GM18951 (cell line): ENCODE results near the gene LONP2.
"Not testable (repeated sequence)": the region's sequence is repeated elsewhere in the genome, so short reads cannot be mapped to it uniquely, and the experiment has no call there.

Source experiments
- POLR2A ChIP-seq: IDR thresholded peaks from 4 replicates; pipeline ENCODE4 v1.6.1; 2011; ENCODE audit warnings: mild to moderate bottlenecking; ENCODE audit not compliant: insufficient read length, insufficient read depth; ENCODE audit errors: extremely low read depth
- in situ Hi-C: fragments of 300-500 bp; cut with MboI; formaldehyde crosslinking; loops from one replicate; pipeline ENCODE4 v1.12.0; 2022; ENCODE audit warnings: low sequenced_read_pairs, mixed read lengths, inconsistent platforms; ENCODE audit not compliant: unreplicated experiment

The LONP2 gene

GRCh38 chr16:48291303-48291702, 47.2 kb downstream of the LONP2 start:
- no peak for TF ChIP-seq POLR2A
- in situ Hi-C loops = no loop called here

- in situ Hi-C loops = no loop called here
- TF ChIP-seq POLR2A = no peak
Measured at GRCh38 chr16:48291754-48292153, 47.7 kb downstream of the LONP2 start.

GRCh38 chr16:48292452-48292851, 48.4 kb downstream of the LONP2 start:
- TF ChIP-seq POLR2A = no peak
- in situ Hi-C loops = no loop called here

GRCh38 chr16:48294724-48295123, 50.6 kb downstream of the LONP2 start:
- in situ Hi-C loops = no loop called here
- no peak for TF ChIP-seq POLR2A

GRCh38 chr16:48295488-48296281, 51.6 kb downstream of the LONP2 start:
- in situ Hi-C loops = no loop called here
- no peak for TF ChIP-seq POLR2A

GRCh38 chr16:48299471-48299870, 55.4 kb downstream of the LONP2 start:
- TF ChIP-seq POLR2A = no peak
- in situ Hi-C loops = no loop called here

- no peak for TF ChIP-seq POLR2A
- in situ Hi-C loops = no loop called here
Measured at GRCh38 chr16:48300391-48300856, 56.3 kb downstream of the LONP2 start.

GRCh38 chr16:48308535-48308934, 64.4 kb downstream of the LONP2 start:
- in situ Hi-C loops = no loop called here
- TF ChIP-seq POLR2A = no peak

- TF ChIP-seq POLR2A = no peak
- in situ Hi-C loops = no loop called here
Measured at GRCh38 chr16:48310908-48311641, 67.0 kb downstream of the LONP2 start.

- in situ Hi-C loops = not testable (repeated sequence)
Measured at GRCh38 chr16:48313905-48314304, 69.8 kb downstream of the LONP2 start.

GRCh38 chr16:48317026-48317425, 72.9 kb downstream of the LONP2 start:
- no peak for TF ChIP-seq POLR2A
- in situ Hi-C loops = no loop called here

GRCh38 chr16:48317614-48318315, 73.7 kb downstream of the LONP2 start:
- in situ Hi-C loops = no loop called here
- no peak for TF ChIP-seq POLR2A

GRCh38 chr16:48318630-48319029, 74.5 kb downstream of the LONP2 start:
- TF ChIP-seq POLR2A = no peak
- in situ Hi-C loops = no loop called here

GRCh38 chr16:48321317-48322036, 77.4 kb downstream of the LONP2 start:
- TF ChIP-seq POLR2A = no peak
- in situ Hi-C loops = no loop called here
